Central memory CD8-positive, alpha-beta T cell (primary cell): Measurements from ENCODE around the gene MTM1.

ENCODE experiments used
- ATAC-seq: fragments of 150-1000 bp; cut with Tn5 transposase; replicated peaks from 2 replicates; pipeline ENCODE4 v1.10.0; 2022; ENCODE audit warnings: mild to moderate bottlenecking, moderate FRiP score, moderate number of reproducible peaks; ENCODE audit not compliant: poor library complexity, severe bottlenecking; ENCODE audit errors: extremely low read depth
- DNase-seq, 2 donors: peaks; one replicate each; pipeline ENCODE4 v3.0.0; 2021; ENCODE audit warnings: low spot score in 2 of 2
- H3K27ac Mint-ChIP-seq: one replicate; pipeline ENCODE4 v1.8.0; 2022; ENCODE audit warnings: low read depth, mild to moderate bottlenecking, moderate library complexity, mixed read lengths
- H3K27me3 Mint-ChIP-seq: one replicate; pipeline ENCODE4 v1.8.0; 2022; ENCODE audit warnings: mixed read lengths
- H3K36me3 Mint-ChIP-seq: one replicate; pipeline ENCODE4 v1.8.0; 2022; ENCODE audit warnings: mild to moderate bottlenecking, moderate library complexity, mixed read lengths; ENCODE audit not compliant: insufficient read depth
- H3K4me1 Mint-ChIP-seq: one replicate; pipeline ENCODE4 v1.8.0; 2022; ENCODE audit warnings: mixed read lengths
- H3K4me3 Mint-ChIP-seq: one replicate; pipeline ENCODE4 v1.8.0; 2022; ENCODE audit warnings: mild to moderate bottlenecking, moderate library complexity, mixed read lengths
- H3K9me3 Mint-ChIP-seq: one replicate; pipeline ENCODE4 v1.8.0; 2022; ENCODE audit warnings: mixed read lengths

MTM1 gene

GRCh38 chrX:150542846-150543229, 25.6 kb upstream of the MTM1 start:
- ATAC-seq, result no peak

GRCh38 chrX:150543230-150544155, 24.9 kb upstream of the MTM1 start:
- peaks cover 15% of the 10 kb centered on the region for H3K4me1 Mint-ChIP-seq
- H3K4me3 Mint-ChIP-seq, result no peak overlapping the region
- H3K9me3 Mint-ChIP-seq, result no peaks in the 10 kb centered on the region
- no peak for ATAC-seq
- peaks cover 6% of the 10 kb centered on the region for H3K36me3 Mint-ChIP-seq
- H3K27me3 Mint-ChIP-seq, result no peaks in the 10 kb centered on the region
- H3K27ac Mint-ChIP-seq, result no peak overlapping the region
- DNase-seq, result no peak

More at GRCh38 chrX:150542846-150543229, 25.6 kb upstream of the MTM1 start:
- Mint-ChIP-seq H3K36me3 (peaks cover 6% of the 10 kb centered on the region), H3K9me3 (no peaks in the 10 kb centered on the region), H3K4me3 (no peak overlapping the region), H3K27ac (no peak overlapping the region), H3K27me3 (no peaks in the 10 kb centered on the region), H3K4me1 (peaks cover 11% of the 10 kb centered on the region)
- no peak for DNase-seq

- ATAC-seq (no peak), DNase-seq (no peak)
- Mint-ChIP-seq H3K4me3 (no peak overlapping the region), H3K27ac (no peak overlapping the region), H3K9me3 (no peaks in the 10 kb centered on the region), H3K27me3 (no peaks in the 10 kb centered on the region), H3K4me1 (peaks cover 20% of the 10 kb centered on the region), H3K36me3 (peaks cover 6% of the 10 kb centered on the region)
Observed at GRCh38 chrX:150544222-150544787, 24.1 kb upstream of the MTM1 start.

DNA sequence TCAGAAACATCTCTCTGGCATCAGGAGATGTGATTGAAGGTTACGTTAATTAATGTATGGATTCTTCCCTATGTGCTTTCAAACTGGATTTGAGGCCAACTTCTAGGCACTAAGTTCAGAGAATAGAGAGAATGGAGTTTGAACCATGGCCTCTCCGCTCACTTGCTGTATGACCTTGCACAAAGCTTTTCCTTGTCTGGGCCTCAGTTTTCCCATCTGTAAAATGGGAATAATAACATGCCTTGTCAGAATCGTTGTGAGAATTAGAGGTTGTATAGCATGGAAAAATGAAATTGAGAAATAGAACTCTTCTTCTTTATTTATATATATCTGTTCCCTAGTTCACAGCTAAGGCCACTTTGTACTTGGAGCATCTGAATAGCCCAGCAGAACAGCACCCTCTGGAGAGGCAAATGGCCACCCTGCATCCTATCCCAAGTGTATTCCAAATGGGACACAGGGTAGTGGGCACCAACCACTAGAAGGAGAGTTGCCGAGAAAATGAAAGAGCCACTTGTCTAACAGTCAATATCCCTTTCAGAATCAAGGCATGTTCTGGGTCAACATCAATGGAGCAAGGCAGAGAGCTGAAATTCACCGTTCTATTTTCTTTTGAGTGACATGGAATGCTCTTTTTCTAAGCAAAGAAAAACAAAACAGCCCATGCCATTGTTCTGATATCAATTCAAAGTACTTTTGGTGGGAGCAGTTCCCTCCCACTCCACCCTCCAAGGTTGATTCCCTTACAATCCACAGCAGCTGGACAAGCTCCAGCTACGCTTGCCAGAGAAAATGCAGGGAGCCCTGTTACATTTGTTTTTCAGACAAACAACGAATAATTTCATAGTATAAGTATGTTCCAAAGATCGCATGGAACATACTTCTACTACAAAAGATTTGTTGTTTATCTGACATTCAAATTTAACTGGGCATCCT, 23.3 kb upstream of the MTM1 start:
- Mint-ChIP-seq H3K27ac (no peak overlapping the region), H3K4me3 (no peak overlapping the region), H3K9me3 (no peaks in the 10 kb centered on the region), H3K27me3 (no peaks in the 10 kb centered on the region), H3K36me3 (peaks cover 6% of the 10 kb centered on the region), H3K4me1 (peaks cover 21% of the 10 kb centered on the region)
- no peak for DNase-seq
- no peak for ATAC-seq

DNA sequence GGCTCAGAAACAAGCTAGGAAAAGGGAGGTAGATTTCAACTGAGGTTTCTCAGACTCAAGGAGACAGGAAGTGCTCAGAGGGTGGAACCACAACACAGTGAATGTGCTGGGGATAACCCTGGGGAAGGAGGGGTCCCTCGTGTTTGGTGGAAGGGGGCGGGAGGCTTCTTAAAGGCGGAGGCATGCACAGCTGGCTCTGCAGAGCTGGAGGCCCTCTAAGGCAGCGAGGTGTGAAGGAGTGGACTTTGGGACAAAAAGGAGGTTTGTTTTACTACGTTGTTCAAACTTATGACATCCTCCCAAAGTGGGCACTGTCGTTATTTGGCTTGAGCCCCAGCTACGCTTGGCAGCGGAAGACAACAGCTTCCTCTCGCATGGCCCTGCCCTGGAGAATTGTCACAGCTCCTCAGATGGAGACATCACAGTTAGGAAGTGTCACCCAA, 21.7 kb upstream of the MTM1 start:
- Mint-ChIP-seq H3K9me3 (no peaks in the 10 kb centered on the region), H3K36me3 (peaks cover 6% of the 10 kb centered on the region), H3K4me3 (peak overlapping the region; percentile 71), H3K4me1 (peaks cover 21% of the 10 kb centered on the region), H3K27me3 (no peaks in the 10 kb centered on the region), H3K27ac (peak overlapping the region; percentile 85)
- ATAC-seq (peak; percentile 71), DNase-seq (peak in 1 of 2 donors; percentile 14)

DNA sequence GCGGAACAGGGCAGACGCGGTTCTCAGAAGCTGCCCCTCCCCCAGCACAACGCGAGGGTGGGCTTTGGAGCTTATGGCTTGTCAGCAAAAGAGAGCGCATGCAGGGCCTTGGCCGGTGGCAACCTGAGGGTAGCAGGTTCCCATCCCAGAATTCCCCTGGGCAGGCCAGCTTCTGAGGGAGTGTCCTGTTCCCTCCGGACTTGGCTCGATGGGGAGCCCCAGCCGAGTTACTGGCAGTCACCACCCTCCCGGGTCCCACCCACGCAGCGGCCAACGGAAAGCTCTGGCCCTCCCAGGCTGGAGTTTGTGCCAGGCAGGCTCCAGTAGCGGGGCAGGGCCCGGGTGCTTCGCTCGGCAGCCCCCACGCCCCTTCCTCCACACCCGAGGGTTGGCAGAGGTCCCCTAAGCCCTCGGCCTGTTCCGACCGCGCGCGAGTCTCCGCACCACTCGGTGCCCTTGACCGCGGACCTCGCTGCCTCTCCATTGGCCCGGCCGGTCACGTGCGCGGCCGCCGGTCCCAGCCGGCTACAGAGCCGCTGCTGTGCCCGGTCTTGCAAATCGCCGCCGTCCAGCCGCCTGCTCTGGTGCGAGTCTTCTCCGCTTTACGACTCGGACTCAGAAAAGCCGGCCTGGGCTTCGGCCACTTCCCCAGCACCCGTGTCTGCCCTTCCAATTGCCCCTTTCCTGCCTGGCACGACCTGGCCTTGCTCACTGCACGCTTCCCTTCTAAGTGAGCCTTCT, 20.9 kb upstream of the MTM1 start:
- DNase-seq (no peak), ATAC-seq (no peak)
- Mint-ChIP-seq H3K4me1 (peaks cover 21% of the 10 kb centered on the region), H3K36me3 (peaks cover 6% of the 10 kb centered on the region), H3K27me3 (no peaks in the 10 kb centered on the region), H3K9me3 (no peaks in the 10 kb centered on the region), H3K4me3 (peak overlapping the region; percentile 71), H3K27ac (peak overlapping the region; percentile 66)

DNA sequence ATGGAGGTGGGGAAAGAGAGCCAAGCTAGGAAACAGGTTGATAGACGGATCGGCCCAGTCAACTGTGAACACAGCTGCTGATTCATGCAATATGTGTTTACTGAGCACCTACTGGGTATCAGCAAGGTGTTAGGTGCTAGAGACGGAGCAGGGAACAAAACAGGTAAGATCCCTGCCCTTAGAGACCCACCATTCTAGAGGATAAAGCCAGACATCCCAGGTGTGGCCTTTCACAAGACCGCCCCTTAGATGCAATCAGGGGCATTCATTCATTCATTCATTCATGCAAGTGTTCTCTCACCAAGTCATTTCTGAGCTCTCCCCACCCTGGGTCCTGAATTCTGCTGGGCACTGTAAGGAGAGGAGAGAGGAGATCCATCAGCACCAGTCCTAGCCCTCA, 20.2 kb upstream of the MTM1 start:
- DNase-seq (no peak), ATAC-seq (no peak)
- Mint-ChIP-seq H3K27ac (peak overlapping the region; percentile 66), H3K4me1 (peaks cover 21% of the 10 kb centered on the region), H3K9me3 (no peaks in the 10 kb centered on the region), H3K4me3 (peak overlapping the region; percentile 63), H3K36me3 (peaks cover 6% of the 10 kb centered on the region), H3K27me3 (no peaks in the 10 kb centered on the region)

DNA sequence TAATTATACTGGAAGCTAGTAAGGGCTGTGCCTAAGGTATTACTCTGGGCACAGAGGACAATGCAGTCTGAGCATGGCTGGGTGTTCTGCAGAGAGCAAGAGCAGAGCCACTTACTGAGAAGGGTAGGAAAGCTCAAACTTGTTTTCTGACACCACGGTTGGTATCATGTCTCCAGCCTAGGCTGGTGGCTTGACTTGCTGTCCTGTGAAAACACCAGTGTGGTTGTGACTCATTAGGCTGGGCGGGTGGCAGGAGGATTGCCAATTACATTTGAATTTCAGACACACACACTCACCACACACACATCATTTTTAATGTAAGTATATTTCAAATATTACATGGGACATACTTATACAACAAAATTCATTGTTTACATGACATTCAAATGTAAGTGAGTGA, 19.7 kb upstream of the MTM1 start:
- H3K36me3 Mint-ChIP-seq, result peaks cover 6% of the 10 kb centered on the region
- H3K4me1 Mint-ChIP-seq, result peaks cover 21% of the 10 kb centered on the region
- H3K27me3 Mint-ChIP-seq, result no peaks in the 10 kb centered on the region
- ATAC-seq (no peak), DNase-seq (no peak)
- peak overlapping the region; percentile 65 for H3K27ac Mint-ChIP-seq
- H3K4me3 Mint-ChIP-seq, result no peak overlapping the region
- no peaks in the 10 kb centered on the region for H3K9me3 Mint-ChIP-seq

DNA sequence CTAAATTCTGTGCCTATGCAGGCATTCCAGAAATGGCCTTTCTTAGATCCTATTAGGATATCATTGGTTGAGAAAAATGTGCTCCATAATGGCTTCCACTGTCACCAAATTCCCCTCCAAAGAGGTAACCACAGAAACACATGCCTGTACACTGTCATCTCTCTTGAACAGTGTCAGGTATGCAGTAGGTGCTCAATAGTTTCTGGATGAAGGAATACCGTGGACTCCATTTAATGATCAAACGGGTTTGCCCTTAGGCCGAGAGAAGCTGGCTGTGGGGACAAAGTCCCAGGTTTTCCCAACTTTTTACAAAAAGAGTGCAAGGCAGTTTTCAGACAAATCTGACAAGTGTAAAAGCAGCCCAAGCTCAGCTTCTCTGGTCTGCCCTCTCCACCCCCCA, 16.5 kb upstream of the MTM1 start:
- Mint-ChIP-seq H3K27ac (no peak overlapping the region), H3K27me3 (no peaks in the 10 kb centered on the region), H3K4me3 (no peak overlapping the region), H3K36me3 (no peaks in the 10 kb centered on the region), H3K4me1 (peaks cover 12% of the 10 kb centered on the region), H3K9me3 (no peaks in the 10 kb centered on the region)
- ATAC-seq, result no peak
- DNase-seq, result no peak

- no peaks in the 10 kb centered on the region for H3K4me1 Mint-ChIP-seq
- no peaks in the 10 kb centered on the region for H3K36me3 Mint-ChIP-seq
- no peaks in the 10 kb centered on the region for H3K9me3 Mint-ChIP-seq
- H3K4me3 Mint-ChIP-seq, result no peak overlapping the region
- H3K27me3 Mint-ChIP-seq, result no peaks in the 10 kb centered on the region
- H3K27ac Mint-ChIP-seq, result no peak overlapping the region
- DNase-seq (no peak), ATAC-seq (no peak)
Observed at GRCh38 chrX:150558424-150558823, 10.0 kb upstream of the MTM1 start.

GRCh38 chrX:150564838-150565237, 3.6 kb upstream of the MTM1 start:
- Mint-ChIP-seq H3K27ac (no peak overlapping the region), H3K9me3 (no peaks in the 10 kb centered on the region), H3K4me3 (no peak overlapping the region), H3K36me3 (peaks cover 4% of the 10 kb centered on the region), H3K4me1 (no peaks in the 10 kb centered on the region), H3K27me3 (no peaks in the 10 kb centered on the region)
- no peak for ATAC-seq
- no peak for DNase-seq

DNA sequence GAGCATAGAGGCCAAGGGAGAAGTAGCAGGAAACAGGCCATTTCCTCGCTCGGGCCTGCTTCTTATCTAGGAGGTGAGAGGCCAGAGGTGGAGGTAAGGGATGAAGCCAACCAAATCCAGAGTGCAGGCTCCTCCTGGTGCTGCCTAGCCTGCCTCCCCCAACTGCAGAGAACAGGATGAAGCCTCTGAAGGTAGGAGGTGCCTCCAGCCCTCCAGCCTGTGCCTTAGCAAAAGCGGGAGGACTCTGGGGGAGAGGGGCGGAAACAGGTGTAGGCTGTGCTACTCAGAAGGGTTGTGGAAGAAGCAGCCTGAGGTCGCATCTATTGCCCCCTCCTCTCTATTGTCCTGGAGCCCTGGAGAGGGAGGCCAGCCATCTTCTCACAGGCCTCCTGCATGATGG, 2.9 kb upstream of the MTM1 start:
- no peak overlapping the region for H3K27ac Mint-ChIP-seq
- H3K4me3 Mint-ChIP-seq, result no peak overlapping the region
- H3K4me1 Mint-ChIP-seq, result no peaks in the 10 kb centered on the region
- H3K27me3 Mint-ChIP-seq, result no peaks in the 10 kb centered on the region
- ATAC-seq, result no peak
- H3K36me3 Mint-ChIP-seq, result peaks cover 6% of the 10 kb centered on the region
- no peaks in the 10 kb centered on the region for H3K9me3 Mint-ChIP-seq
- DNase-seq, result no peak
